22Rv1 (cell line): ENCODE results near the gene LMF2.

Experiments used
- H3K27ac ChIP-seq: fragments of 450-650 bp; 2 replicates; pipeline ENCODE4 v1.5.1; 2017
- ZFX ChIP-seq: fragments of 450-650 bp; IDR thresholded peaks from 2 replicates; pipeline ENCODE4 v1.6.1; 2017; ENCODE audit warnings: antibody characterized with exemption, borderline replicate concordance
- TF ChIP-seq, protein P1 (sequence below): fragments of 450-650 bp; IDR thresholded peaks from 2 replicates; pipeline ENCODE4 v1.5.1; 2017; ENCODE audit warnings: mild to moderate bottlenecking

LMF2 gene

GRCh38 chr22:50486561-50487289 lies 20.8 kb downstream of the LMF2 start, which contains the start of gene MIOX:
MIOX (plus strand) TSS chr22:50486859; CDS start chr22:50486898, 39 bp downstream.
- TF ChIP-seq, protein P1, sequence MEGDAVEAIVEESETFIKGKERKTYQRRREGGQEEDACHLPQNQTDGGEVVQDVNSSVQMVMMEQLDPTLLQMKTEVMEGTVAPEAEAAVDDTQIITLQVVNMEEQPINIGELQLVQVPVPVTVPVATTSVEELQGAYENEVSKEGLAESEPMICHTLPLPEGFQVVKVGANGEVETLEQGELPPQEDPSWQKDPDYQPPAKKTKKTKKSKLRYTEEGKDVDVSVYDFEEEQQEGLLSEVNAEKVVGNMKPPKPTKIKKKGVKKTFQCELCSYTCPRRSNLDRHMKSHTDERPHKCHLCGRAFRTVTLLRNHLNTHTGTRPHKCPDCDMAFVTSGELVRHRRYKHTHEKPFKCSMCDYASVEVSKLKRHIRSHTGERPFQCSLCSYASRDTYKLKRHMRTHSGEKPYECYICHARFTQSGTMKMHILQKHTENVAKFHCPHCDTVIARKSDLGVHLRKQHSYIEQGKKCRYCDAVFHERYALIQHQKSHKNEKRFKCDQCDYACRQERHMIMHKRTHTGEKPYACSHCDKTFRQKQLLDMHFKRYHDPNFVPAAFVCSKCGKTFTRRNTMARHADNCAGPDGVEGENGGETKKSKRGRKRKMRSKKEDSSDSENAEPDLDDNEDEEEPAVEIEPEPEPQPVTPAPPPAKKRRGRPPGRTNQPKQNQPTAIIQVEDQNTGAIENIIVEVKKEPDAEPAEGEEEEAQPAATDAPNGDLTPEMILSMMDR = no peak
- TF ChIP-seq ZFX = no peak
- peak within 1 kb of the TSS; percentile 95 for H3K27ac ChIP-seq

- no peak for TF ChIP-seq ZFX
- TF ChIP-seq, protein P1 = peak; percentile 73
- H3K27ac ChIP-seq = peak overlapping the region; percentile 95
These were observed 22.0 kb downstream of the LMF2 start for GRCh38 chr22:50485221-50486131.

GRCh38 chr22:50483977-50484853 lies 23.3 kb downstream of the LMF2 start:
- peak overlapping the region; percentile 95 for H3K27ac ChIP-seq
- TF ChIP-seq ZFX = no peak
- TF ChIP-seq, protein P1 = no peak

DNA sequence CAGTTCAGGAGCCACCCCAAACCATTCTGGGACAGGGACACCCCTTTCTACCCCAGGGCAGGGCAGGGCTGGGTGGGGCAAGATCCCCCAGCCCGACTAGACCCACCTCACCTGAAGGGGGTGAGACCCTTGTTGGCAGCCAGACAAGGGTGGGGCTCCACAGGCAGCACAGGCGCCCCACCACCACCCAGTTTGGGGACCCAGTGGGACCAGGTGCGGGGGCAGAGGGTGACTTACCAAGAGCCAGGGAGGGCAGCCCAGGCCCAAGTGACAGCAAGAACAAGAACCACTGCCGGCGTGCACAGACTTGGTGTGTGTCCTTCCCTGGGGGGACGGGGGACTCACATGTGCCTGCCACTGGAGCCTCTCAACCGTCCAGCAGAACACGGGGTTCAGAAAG lies 23.9 kb downstream of the LMF2 start:
- TF ChIP-seq, protein P1 = no peak
- TF ChIP-seq ZFX = no peak
- H3K27ac ChIP-seq = peak overlapping the region; percentile 95

DNA sequence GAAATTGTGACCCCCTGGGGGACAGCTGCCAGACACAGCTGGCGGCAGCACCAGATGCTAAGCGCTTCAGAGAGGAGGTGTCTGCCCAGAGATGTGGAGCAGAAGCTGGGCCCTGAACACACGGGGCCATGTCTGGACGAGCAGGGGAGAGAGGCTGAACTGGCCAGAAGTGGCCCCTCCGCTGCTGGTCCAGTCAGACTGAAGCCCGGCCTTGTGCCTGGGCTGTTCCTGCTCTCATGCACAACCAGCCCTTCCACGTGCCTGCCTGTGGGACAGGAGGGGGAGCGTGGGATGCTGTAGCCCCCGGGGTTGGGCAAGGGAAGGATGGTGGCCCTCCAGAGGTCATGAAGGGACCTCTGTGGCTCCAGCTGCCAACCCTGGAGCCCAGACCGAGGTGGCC lies 24.4 kb downstream of the LMF2 start:
- TF ChIP-seq, protein P1 = no peak
- H3K27ac ChIP-seq = peak overlapping the region; percentile 95

GRCh38 chr22:50482107-50483074 lies 25.1 kb downstream of the LMF2 start:
- H3K27ac ChIP-seq = peak overlapping the region; percentile 95
- TF ChIP-seq, protein P1 = no peak
- TF ChIP-seq ZFX = no peak
